Psoas muscle (tissue), 8 donors: ENCODE data around the gene CSK. TPM values are rescaled to one million over a fixed set of nuclear protein-coding genes. Genes with fewer than 3 reads are reported as not detected.

Experiments used
- ATAC-seq, 4 donors: fragments of 200-7000 bp; cut with Tn5 transposase; one replicate each; pipeline ENCODE4 v1.9.1; 2020; ENCODE audit warnings: moderate library complexity in 3 of 4, mild to moderate bottlenecking in 2 of 4
- DNase-seq, 2 donors: peaks; one replicate each; pipeline ENCODE4 v3.0.0-alpha.2; 2020
- H3K27ac ChIP-seq: fragments of 200-600 bp; one replicate; pipeline ENCODE4 v1.8.0; 2022
- H3K27me3 ChIP-seq, 3 donors: fragments of 200-600 bp in 1 of 3; one replicate each; pipeline versions ENCODE4 v1.6.1 to v1.8.0; 2013 to 2022; ENCODE audit warnings: low read length in 2 of 3, mild to moderate bottlenecking in 2 of 3, moderate library complexity in 1 of 3; ENCODE audit not compliant: insufficient read depth in 3 of 3
- H3K36me3 ChIP-seq, 2 donors: fragments of 200-600 bp in 1 of 2; one replicate each; pipeline versions ENCODE4 v1.6.1 to v1.8.0; 2013 to 2022; ENCODE audit warnings: low read depth in 1 of 2, mild to moderate bottlenecking in 1 of 2, moderate library complexity in 1 of 2; ENCODE audit not compliant: insufficient read depth in 1 of 2
- H3K4me1 ChIP-seq: fragments of 200-600 bp; one replicate; pipeline ENCODE4 v1.8.0; 2022
- H3K4me3 ChIP-seq: fragments of 200-600 bp; one replicate; pipeline ENCODE4 v1.8.0; 2022; ENCODE audit warnings: mild to moderate bottlenecking
- H3K9me3 ChIP-seq: fragments of 200-600 bp; one replicate; pipeline ENCODE4 v1.8.0; 2022
- WGBS, 3 donors: extraction: QIAGEN DNeasy Blood & Tissue Kit; methylation state at CpG; one replicate each; pipeline versions ENCODE4 v1.1.6 to v1.1.7; 2013; 5-methylcytosine and 5-hydroxymethylcytosine counted together
- intact Hi-C, 2 donors: fragments of 100-400 bp; cut with DNase I; formaldehyde crosslinking; loops; one replicate each; pipeline versions ENCODE4 v1.11.0 to v1.14.2; 2022
- polyA plus RNA-seq, 3 donors: library from polyadenylated mRNA; stranded (reverse); fragments of 200-250 nt; gene quantifications; one replicate each; pipeline ENCODE4 v1.2.3, GENCODE V29; 2013
- total RNA-seq, 4 donors: library from RNA; stranded (reverse); fragmentation: NEBNext Ultra II Directional in 2 of 4; extraction: Animal tissue kit (Norgen Biotek cat#: 25700) in 2 of 4; gene quantifications; one replicate each; pipeline versions ENCODE4 v1.2.1 to v1.2.4, GENCODE V29; 2021 to 2023
- TF ChIP-seq, protein P1 (sequence below): fragments of 200-600 bp; IDR thresholded peaks from one replicate; pipeline ENCODE4 v1.8.0; 2022; ENCODE audit warnings: antibody characterized with exemption
- donor health status: healthy with polysubstance abuse.
- donor health status: DM: no; HTN: no; CAD: no; lungs with moderate emphysema.
- donor health status: Bipolar disorder and iron deficiency.
- donor health status: healthy.
- donor health status: DM: yes; HTN: yes; CAD: no.
- donor health status: DM: no; HTN: no; CAD: no.
- donor health status: DM: no; HTN: no; CAD: no.
- donor health status: DM: yes; HTN: yes; CAD: no.

Gene CSK
- total and polyA plus RNA-seq, 7 donors, result 12.2 to 29.6 (median 16.3) TPM

DNA sequence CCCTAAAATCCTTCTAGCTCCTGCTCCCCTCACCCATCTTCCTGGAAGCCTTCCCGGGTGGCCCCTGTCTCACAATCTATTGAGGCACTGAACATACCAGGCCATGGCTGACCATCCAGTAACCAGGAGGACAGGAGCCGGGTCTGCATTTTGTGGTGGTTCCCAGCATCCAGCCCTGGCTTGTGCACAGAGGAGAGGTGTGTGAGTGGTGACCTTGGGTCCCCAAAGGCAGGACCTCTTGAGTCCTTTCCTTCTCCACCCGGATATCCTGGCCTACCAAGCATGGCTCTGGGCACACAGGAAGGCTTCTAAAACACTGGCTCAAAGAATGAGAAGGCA is 7.8 kb downstream of the CSK start:
- Histone ChIP-seq H3K27me3 (no peaks in the 10 kb centered on the region), H3K4me3 (peak overlapping the region; percentile 18), H3K27ac (peak overlapping the region; percentile 63), H3K9me3 (no peaks in the 10 kb centered on the region), H3K36me3 (no peaks in the 10 kb centered on the region), H3K4me1 (peaks cover 74% of the 10 kb centered on the region)
- TF ChIP-seq, protein P1, sequence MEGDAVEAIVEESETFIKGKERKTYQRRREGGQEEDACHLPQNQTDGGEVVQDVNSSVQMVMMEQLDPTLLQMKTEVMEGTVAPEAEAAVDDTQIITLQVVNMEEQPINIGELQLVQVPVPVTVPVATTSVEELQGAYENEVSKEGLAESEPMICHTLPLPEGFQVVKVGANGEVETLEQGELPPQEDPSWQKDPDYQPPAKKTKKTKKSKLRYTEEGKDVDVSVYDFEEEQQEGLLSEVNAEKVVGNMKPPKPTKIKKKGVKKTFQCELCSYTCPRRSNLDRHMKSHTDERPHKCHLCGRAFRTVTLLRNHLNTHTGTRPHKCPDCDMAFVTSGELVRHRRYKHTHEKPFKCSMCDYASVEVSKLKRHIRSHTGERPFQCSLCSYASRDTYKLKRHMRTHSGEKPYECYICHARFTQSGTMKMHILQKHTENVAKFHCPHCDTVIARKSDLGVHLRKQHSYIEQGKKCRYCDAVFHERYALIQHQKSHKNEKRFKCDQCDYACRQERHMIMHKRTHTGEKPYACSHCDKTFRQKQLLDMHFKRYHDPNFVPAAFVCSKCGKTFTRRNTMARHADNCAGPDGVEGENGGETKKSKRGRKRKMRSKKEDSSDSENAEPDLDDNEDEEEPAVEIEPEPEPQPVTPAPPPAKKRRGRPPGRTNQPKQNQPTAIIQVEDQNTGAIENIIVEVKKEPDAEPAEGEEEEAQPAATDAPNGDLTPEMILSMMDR, result no peak
- ATAC-seq (no peak), DNase-seq (no peak)
- intact Hi-C loops, result no loop called here
- 40 to 54% (median 47%) methylated on average over 3 of the region's 3 CpGs for WGBS, 3 donors

DNA sequence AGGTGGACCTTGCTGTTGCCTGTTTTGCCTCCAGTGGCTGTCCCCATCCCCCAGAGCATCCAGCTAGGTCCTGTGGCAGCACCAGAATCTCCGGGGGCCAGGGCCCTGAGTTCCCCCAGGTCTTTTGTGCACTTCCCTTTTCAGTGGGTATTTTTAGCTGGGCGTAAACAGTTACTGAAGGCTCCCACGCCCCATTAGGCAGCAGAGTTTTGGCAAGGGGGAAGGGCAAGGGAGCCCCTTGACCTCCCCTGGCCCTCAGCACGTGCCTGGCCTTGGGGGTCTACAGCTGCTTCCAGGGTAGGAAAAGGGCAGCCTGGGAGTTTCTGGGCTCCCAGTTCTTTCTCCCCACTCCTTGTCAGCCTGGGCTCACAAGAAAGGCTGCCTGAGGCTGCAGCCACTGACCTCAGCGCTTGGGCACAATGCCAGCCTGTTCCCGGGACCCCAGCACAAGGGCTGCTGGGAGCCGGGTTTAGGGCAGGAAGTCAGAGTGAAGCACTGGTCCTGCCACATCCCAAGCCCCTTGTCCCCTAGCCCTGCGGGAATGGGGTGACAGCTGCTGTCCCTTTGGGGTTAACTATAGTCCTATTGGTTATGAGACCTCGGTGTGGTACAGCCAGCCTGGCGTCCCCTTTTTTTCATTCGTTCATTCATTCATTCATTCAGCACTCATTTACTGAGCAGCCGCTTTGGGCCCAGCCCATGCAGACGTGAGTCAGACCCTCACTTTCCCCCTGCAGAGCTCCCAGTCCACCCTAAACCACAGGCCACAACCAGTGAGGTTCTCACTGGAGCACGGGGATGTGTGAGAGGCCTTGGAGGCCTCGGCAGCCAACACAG is 8.4 kb downstream of the CSK start:
- intact Hi-C loops, result no loop called here
- Histone ChIP-seq H3K4me1 (peaks cover 68% of the 10 kb centered on the region), H3K9me3 (no peaks in the 10 kb centered on the region), H3K4me3 (peak overlapping the region; percentile 18), H3K27ac (peak overlapping the region; percentile 63), H3K27me3 (no peaks in the 10 kb centered on the region), H3K36me3 (no peaks in the 10 kb centered on the region)
- 33 to 54% (median 37%) methylated on average over 15 of the region's 15 CpGs for WGBS, 3 donors
- TF ChIP-seq, protein P1, result no peak
- ATAC-seq, result peak in 1 of 4 donors; percentile 18
- peak; percentile 74 to 84 for DNase-seq

DNA sequence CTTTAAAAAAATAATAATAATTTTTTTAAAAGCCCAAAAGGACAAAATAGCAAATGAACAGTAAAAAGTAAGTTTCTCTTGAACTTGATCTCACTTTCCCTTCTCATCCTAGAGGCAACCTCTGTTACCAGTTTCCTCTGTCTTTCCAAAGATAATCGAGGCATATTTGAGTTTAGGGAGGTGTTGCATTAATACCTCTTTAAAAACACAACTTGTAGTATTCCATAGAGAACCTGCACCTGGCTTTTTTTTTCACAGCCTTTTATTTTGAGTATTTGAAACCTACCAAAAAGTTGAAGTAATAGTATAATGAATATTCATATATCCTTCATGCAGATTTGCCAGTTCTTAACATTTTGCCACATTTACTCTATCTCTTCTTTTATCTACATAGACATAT is 9.1 kb downstream of the CSK start:
- peaks cover 62% of the 10 kb centered on the region for H3K4me1 ChIP-seq
- intact Hi-C loops, result no loop called here
- no peak for ATAC-seq
- H3K27me3 ChIP-seq, result no peaks in the 10 kb centered on the region
- no peaks in the 10 kb centered on the region for H3K9me3 ChIP-seq
- H3K4me3 ChIP-seq, result no peak overlapping the region
- peak overlapping the region; percentile 63 for H3K27ac ChIP-seq
- no peak for DNase-seq
- 55 to 83% (median 58%) methylated on average over 1 of the region's 1 CpG for WGBS, 3 donors
- H3K36me3 ChIP-seq, result no peaks in the 10 kb centered on the region
- TF ChIP-seq, protein P1, result no peak

DNA sequence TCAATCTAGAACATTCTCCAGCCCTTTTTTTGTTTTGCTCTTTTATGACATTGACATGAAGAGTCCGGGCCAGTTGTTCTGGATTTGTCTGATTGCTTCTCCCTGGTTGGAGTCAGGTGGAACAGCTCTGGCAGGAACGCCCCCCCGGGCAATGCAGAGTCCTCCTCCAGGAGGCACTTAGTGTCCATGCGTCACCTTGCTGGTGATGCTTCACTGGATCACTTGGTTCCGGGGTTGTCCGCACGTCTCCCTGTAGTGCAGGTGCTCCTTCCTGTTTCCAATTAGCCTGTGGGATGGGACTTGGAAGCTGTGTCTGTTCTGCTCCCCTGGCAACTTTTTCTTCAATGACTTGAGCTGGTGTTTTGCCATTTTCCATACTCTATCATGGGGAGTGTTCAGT is 9.8 kb downstream of the CSK start:
- Histone ChIP-seq H3K4me3 (no peak overlapping the region), H3K36me3 (no peaks in the 10 kb centered on the region), H3K9me3 (no peaks in the 10 kb centered on the region), H3K27ac (no peak overlapping the region), H3K4me1 (peaks cover 55% of the 10 kb centered on the region), H3K27me3 (no peaks in the 10 kb centered on the region)
- DNase-seq (no peak), ATAC-seq (no peak)
- TF ChIP-seq, protein P1, result no peak
- 78 to 85% (median 83%) methylated on average over 7 of the region's 7 CpGs for WGBS, 3 donors
- intact Hi-C loops, result no loop called here
